Measurements from ENCODE around the gene CFTR. TPM values are rescaled to one million over a fixed set of nuclear protein-coding genes. Genes with fewer than 3 reads are reported as not detected.
"Not testable (repeated sequence)": the region's sequence is repeated elsewhere in the genome, so short reads cannot be mapped to it uniquely, and the experiment has no call there.

Gene CFTR
- not detected in 2 replicates for polyA plus RNA-seq (2014; cell fraction: cytosol; rRNA removed)
- polyA plus RNA-seq (2014; cell fraction: nucleus; rRNA removed): not detected in 2 replicates

GRCh38 chr7:117479225-117480054 lies at the start of gene CFTR:
Gene CFTR (plus strand): TSS chr7:117480025. CDS start chr7:117480095, 70 bp downstream.
- DNase-seq (ENCODE audit: low spot score): no peak

- no peak for DNase-seq (ENCODE audit: low spot score)
Observed at GRCh38 chr7:117435475-117436043, 44.3 kb upstream of the CFTR start.

- DNase-seq (ENCODE audit: low spot score): no peak
Observed at GRCh38 chr7:117444646-117445045, 35.2 kb upstream of the CFTR start.

GRCh38 chr7:117445206-117445605 lies 34.6 kb upstream of the CFTR start:
- no peak for DNase-seq (ENCODE audit: low spot score)

GRCh38 chr7:117446220-117446815 lies 33.5 kb upstream of the CFTR start:
- no peak for DNase-seq (ENCODE audit: low spot score)

GRCh38 chr7:117448655-117449054 lies 31.2 kb upstream of the CFTR start:
- DNase-seq (ENCODE audit: low spot score): no peak

GRCh38 chr7:117458977-117459583 lies 20.7 kb upstream of the CFTR start:
- peak; percentile 8 for DNase-seq (ENCODE audit: low spot score)

GRCh38 chr7:117459735-117460134 lies 20.1 kb upstream of the CFTR start:
- DNase-seq (ENCODE audit: low spot score): no peak

- not testable (repeated sequence) for DNase-seq (ENCODE audit: low spot score)
Observed at GRCh38 chr7:117460815-117461214, 19.0 kb upstream of the CFTR start.

GRCh38 chr7:117468174-117468573 lies 11.7 kb upstream of the CFTR start:
- DNase-seq (ENCODE audit: low spot score): no peak

GRCh38 chr7:117470777-117471176 lies 9.0 kb upstream of the CFTR start:
- no peak for DNase-seq (ENCODE audit: low spot score)

- no peak for DNase-seq (ENCODE audit: low spot score)
Observed at GRCh38 chr7:117472335-117472734, 7.5 kb upstream of the CFTR start.

- DNase-seq (ENCODE audit: low spot score): no peak
Observed at GRCh38 chr7:117476557-117477215, 3.1 kb upstream of the CFTR start.

- DNase-seq (ENCODE audit: low spot score): no peak
Observed at GRCh38 chr7:117478836-117479224, 995 bp upstream of the CFTR start.

- DNase-seq (ENCODE audit: low spot score): no peak
Observed at GRCh38 chr7:117480055-117480362, 184 bp downstream of the CFTR start.

- no peak for DNase-seq (ENCODE audit: low spot score)
Observed at GRCh38 chr7:117480978-117481377, 1.2 kb downstream of the CFTR start.

- DNase-seq (ENCODE audit: low spot score): no peak
Observed at GRCh38 chr7:117485118-117485620, 5.3 kb downstream of the CFTR start.

- DNase-seq (ENCODE audit: low spot score): no peak
Observed at GRCh38 chr7:117489016-117489415, 9.2 kb downstream of the CFTR start.

- no peak for DNase-seq (ENCODE audit: low spot score)
Observed at GRCh38 chr7:117489430-117489829, 9.6 kb downstream of the CFTR start.

GRCh38 chr7:117489911-117490310 lies 10.1 kb downstream of the CFTR start:
- DNase-seq (ENCODE audit: low spot score): no peak

- no peak for DNase-seq (ENCODE audit: low spot score)
Observed at GRCh38 chr7:117492649-117493048, 12.8 kb downstream of the CFTR start.

GRCh38 chr7:117493460-117493859 lies 13.6 kb downstream of the CFTR start:
- DNase-seq (ENCODE audit: low spot score): no peak
